ENCODE data around the gene PXDN.
A peak's percentile ranks its signal among the peaks of the same experiment; 100 is the strongest.

The PXDN gene

GRCh38 chr2:1686784-1687105, 57.6 kb downstream of the PXDN start:
- DNase-seq (ENCODE audit: low read depth) = no peak
- TF ChIP-seq CTCF (conservative IDR thresholded peaks at IDR 0.05; ENCODE audit: low read length) = no peak

GRCh38 chr2:1685957-1686783, 58.1 kb downstream of the PXDN start:
- no peak for TF ChIP-seq CTCF (conservative IDR thresholded peaks at IDR 0.05; ENCODE audit: low read length)
- H3K4me3 ChIP-seq (ENCODE audit: low read length) = no peak overlapping the region
- peak; percentile 29 for DNase-seq (ENCODE audit: low read depth)

More at GRCh38 chr2:1686784-1687105, 57.6 kb downstream of the PXDN start:
- H3K4me3 ChIP-seq (ENCODE audit: low read length) = no peak overlapping the region

- no peak overlapping the region for H3K4me3 ChIP-seq (ENCODE audit: low read length)
- TF ChIP-seq CTCF (conservative IDR thresholded peaks at IDR 0.05; ENCODE audit: low read length) = no peak
- no peak for DNase-seq (ENCODE audit: low read depth)
These were observed 59.0 kb downstream of the PXDN start for GRCh38 chr2:1685078-1685956.

- no peak overlapping the region for H3K4me3 ChIP-seq (ENCODE audit: low read length)
- DNase-seq (ENCODE audit: low read depth) = peak; percentile 32
- TF ChIP-seq CTCF (conservative IDR thresholded peaks at IDR 0.05; ENCODE audit: low read length) = no peak
These were observed 61.0 kb downstream of the PXDN start for GRCh38 chr2:1683297-1683696.

- H3K4me3 ChIP-seq (ENCODE audit: low read length) = no peak overlapping the region
- no peak for TF ChIP-seq CTCF (conservative IDR thresholded peaks at IDR 0.05; ENCODE audit: low read length)
- no peak for DNase-seq (ENCODE audit: low read depth)
These were observed 62.2 kb downstream of the PXDN start for GRCh38 chr2:1682181-1682440.

GRCh38 chr2:1681323-1682180, 62.8 kb downstream of the PXDN start:
- TF ChIP-seq CTCF (conservative IDR thresholded peaks at IDR 0.05; ENCODE audit: low read length) = no peak
- no peak overlapping the region for H3K4me3 ChIP-seq (ENCODE audit: low read length)

More at GRCh38 chr2:1681323-1682180, 62.8 kb downstream of the PXDN start:
- DNase-seq (ENCODE audit: low read depth) = no peak
